HepG2 (cell line): ENCODE data around the gene KRTAP10-11.

Source experiments
- ARID2 ChIP-seq: sonication (generic); formaldehyde crosslinking; IDR thresholded peaks from 2 replicates; pipeline ENCODE4 v1.8.1; 2022; ENCODE audit warnings: mild to moderate bottlenecking, missing genetic modification reagents, borderline replicate concordance
- CAMTA2 ChIP-seq: sonication (generic); formaldehyde crosslinking; IDR thresholded peaks from 2 replicates; pipeline ENCODE4 v1.4.0; 2020; ENCODE audit warnings: mild to moderate bottlenecking, missing genetic modification reagents, borderline replicate concordance
- EP300 ChIP-seq, 3 experiments: sonication (generic) in 1 of 3; formaldehyde crosslinking in 1 of 3; IDR thresholded peaks; 2 replicates each; pipeline versions ENCODE4 v1.5.1 to v1.6.1; 2011 to 2020; ENCODE audit warnings: low read depth in 2 of 3, low read length in 2 of 3, borderline replicate concordance in 1 of 3, improper control_type of control experiment in 1 of 3, mild to moderate bottlenecking in 1 of 3, missing genetic modification reagents in 1 of 3, moderate library complexity in 1 of 3
- EZH2 ChIP-seq: conservative IDR thresholded peaks from 2 replicates; pipeline ENCODE4 v1.6.1; 2012; ENCODE audit warnings: mild to moderate bottlenecking, low read depth, low read length, moderate library complexity
- FIP1L1 ChIP-seq: fragments of 200-400 bp; formaldehyde crosslinking; IDR thresholded peaks from 2 replicates; pipeline ENCODE4 v1.6.1; 2018; ENCODE audit warnings: low read depth, mild to moderate bottlenecking, low read length, moderate library complexity, borderline replicate concordance; ENCODE audit not compliant: insufficient read depth
- HHEX ChIP-seq: IDR thresholded peaks from 2 replicates; pipeline ENCODE4 v1.6.1; 2016; ENCODE audit warnings: control low read depth
- MIER2 ChIP-seq: IDR thresholded peaks from 2 replicates; pipeline ENCODE4 v1.6.1; 2016; ENCODE audit warnings: missing biosample characterization, missing genetic modification reagents
- PHB2 ChIP-seq: fragments of 450-650 bp; IDR thresholded peaks from 2 replicates; pipeline ENCODE4 v1.6.1; 2018; ENCODE audit not compliant: partially characterized antibody
- POLR2AphosphoS5 ChIP-seq: IDR thresholded peaks from 2 replicates; pipeline ENCODE4 v1.6.1; 2012; ENCODE audit warnings: low read depth, low read length
- TGIF2 ChIP-seq: IDR thresholded peaks from 2 replicates; pipeline ENCODE4 v1.6.1; 2016; ENCODE audit warnings: control low read depth, missing compliant biosample characterization
- XRCC5 ChIP-seq: fragments of 200-400 bp; formaldehyde crosslinking; optimal IDR thresholded peaks from 2 replicates; pipeline ENCODE3; 2017; ENCODE audit warnings: mild to moderate bottlenecking, low read length
- ZNF234 ChIP-seq: sonication (generic); formaldehyde crosslinking; conservative IDR thresholded peaks from 2 replicates; pipeline ENCODE4 v1.5.1; 2020; ENCODE audit warnings: mild to moderate bottlenecking, missing genetic modification reagents
- ZNF776 ChIP-seq: sonication (generic); formaldehyde crosslinking; IDR thresholded peaks from 2 replicates; pipeline ENCODE4 v1.4.0; 2020; ENCODE audit warnings: mild to moderate bottlenecking, missing genetic modification reagents

DNA sequence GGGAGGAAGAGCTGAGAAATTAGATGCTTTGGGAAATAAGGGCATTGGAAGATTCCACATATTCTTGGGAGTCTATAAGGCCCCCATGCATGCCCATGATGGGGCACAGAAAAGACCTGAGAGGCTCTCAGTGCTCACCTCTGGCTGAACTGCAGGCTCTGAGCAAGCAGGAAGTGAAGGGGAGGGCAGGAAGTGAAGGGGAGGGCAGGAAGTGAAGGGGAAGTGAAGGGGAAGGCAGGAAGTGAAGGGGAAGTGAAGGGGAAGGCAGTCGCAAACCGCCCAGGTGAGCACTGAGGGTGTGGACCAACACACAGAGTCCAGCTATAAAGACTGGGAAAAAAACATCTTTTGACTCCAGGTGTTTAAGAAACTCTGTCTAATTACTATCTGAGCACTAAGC lies 15.8 kb upstream of the KRTAP10-11 start:
- TF ChIP-seq CAMTA2 (CRISPR knock-in tag) (no peak), EZH2 (no peak), PHB2 (no peak), ARID2 (CRISPR knock-in tag) (no peak), TGIF2 (CRISPR knock-in tag) (no peak), POLR2AphosphoS5 (no peak), HHEX (CRISPR knock-in tag) (no peak), ZNF776 (no peak), FIP1L1 (no peak), EP300 (IDR thresholded peaks at IDR 0.05; ENCODE audit: low read depth in 2 of 2, low read length in 2 of 2) (no peak), EP300 (CRISPR knock-in tag; IDR thresholded peaks at IDR 0.05; ENCODE audit: borderline replicate concordance) (no peak), MIER2 (CRISPR knock-in tag) (no peak), ZNF234 (no peak), XRCC5 (no peak)
